IMR-90 (cell line): ENCODE measurements around the gene NKD1.

Source experiments
- CEBPB ChIP-seq: IDR thresholded peaks from 2 replicates; pipeline ENCODE4 v1.6.1; 2012; ENCODE audit warnings: low read depth, low read length, improper control_type of control experiment
- CHD1 ChIP-seq: IDR thresholded peaks from 2 replicates; pipeline ENCODE4 v1.6.1; 2012; ENCODE audit warnings: low read depth, low read length, improper control_type of control experiment
- FOS ChIP-seq: fragments of 150-350 bp; IDR thresholded peaks from 2 replicates; pipeline ENCODE4 v1.6.1; 2016; ENCODE audit warnings: low read depth, low read length
- MAZ ChIP-seq: IDR thresholded peaks from 2 replicates; pipeline ENCODE4 v1.6.1; 2012; ENCODE audit warnings: low read depth, mild to moderate bottlenecking, low read length, improper control_type of control experiment, moderate library complexity, borderline replicate concordance
- MXI1 ChIP-seq: IDR thresholded peaks from 2 replicates; pipeline ENCODE4 v1.6.1; 2012; ENCODE audit warnings: low read depth, mild to moderate bottlenecking, low read length, moderate library complexity, borderline replicate concordance
- NFE2L2 ChIP-seq: fragments of 150-350 bp; IDR thresholded peaks from 2 replicates; pipeline ENCODE4 v1.6.1; 2016; ENCODE audit warnings: low read depth, mild to moderate bottlenecking, low read length
- POLR2A ChIP-seq: IDR thresholded peaks from 2 replicates; pipeline ENCODE4 v1.6.1; 2012; ENCODE audit warnings: mild to moderate bottlenecking, low read depth, low read length
- RAD21 ChIP-seq: IDR thresholded peaks from 2 replicates; pipeline ENCODE4 v1.6.1; 2012; ENCODE audit warnings: low read length, improper control_type of control experiment
- RCOR1 ChIP-seq: IDR thresholded peaks from 2 replicates; pipeline ENCODE4 v1.6.1; 2012; ENCODE audit warnings: mild to moderate bottlenecking, low read length, improper control_type of control experiment; ENCODE audit not compliant: insufficient replicate concordance
- SMC3 ChIP-seq: fragments of 150-350 bp; IDR thresholded peaks from 2 replicates; pipeline ENCODE4 v1.6.1; 2016; ENCODE audit warnings: low read depth, mild to moderate bottlenecking, antibody characterized with exemption, low read length, moderate library complexity
- TF ChIP-seq, protein P1 (sequence below): conservative IDR thresholded peaks from 2 replicates; pipeline ENCODE4 v1.5.1; 2012; ENCODE audit warnings: mild to moderate bottlenecking, low read depth, low read length, improper control_type of control experiment
- TF ChIP-seq, protein P2 (sequence below): fragments of 150-350 bp; IDR thresholded peaks from 2 replicates; pipeline ENCODE4 v1.6.1; 2017; ENCODE audit warnings: mild to moderate bottlenecking, antibody characterized with exemption, low read length, low read depth

- TF ChIP-seq, protein P1, sequence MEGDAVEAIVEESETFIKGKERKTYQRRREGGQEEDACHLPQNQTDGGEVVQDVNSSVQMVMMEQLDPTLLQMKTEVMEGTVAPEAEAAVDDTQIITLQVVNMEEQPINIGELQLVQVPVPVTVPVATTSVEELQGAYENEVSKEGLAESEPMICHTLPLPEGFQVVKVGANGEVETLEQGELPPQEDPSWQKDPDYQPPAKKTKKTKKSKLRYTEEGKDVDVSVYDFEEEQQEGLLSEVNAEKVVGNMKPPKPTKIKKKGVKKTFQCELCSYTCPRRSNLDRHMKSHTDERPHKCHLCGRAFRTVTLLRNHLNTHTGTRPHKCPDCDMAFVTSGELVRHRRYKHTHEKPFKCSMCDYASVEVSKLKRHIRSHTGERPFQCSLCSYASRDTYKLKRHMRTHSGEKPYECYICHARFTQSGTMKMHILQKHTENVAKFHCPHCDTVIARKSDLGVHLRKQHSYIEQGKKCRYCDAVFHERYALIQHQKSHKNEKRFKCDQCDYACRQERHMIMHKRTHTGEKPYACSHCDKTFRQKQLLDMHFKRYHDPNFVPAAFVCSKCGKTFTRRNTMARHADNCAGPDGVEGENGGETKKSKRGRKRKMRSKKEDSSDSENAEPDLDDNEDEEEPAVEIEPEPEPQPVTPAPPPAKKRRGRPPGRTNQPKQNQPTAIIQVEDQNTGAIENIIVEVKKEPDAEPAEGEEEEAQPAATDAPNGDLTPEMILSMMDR = no peak
- TF ChIP-seq POLR2A (no peak), CHD1 (no peak), SMC3 (no peak), MAZ (no peak), RAD21 (no peak), NFE2L2 (no peak), MXI1 (no peak), RCOR1 (no peak), FOS (no peak), CEBPB (no peak)
- TF ChIP-seq, protein P2, sequence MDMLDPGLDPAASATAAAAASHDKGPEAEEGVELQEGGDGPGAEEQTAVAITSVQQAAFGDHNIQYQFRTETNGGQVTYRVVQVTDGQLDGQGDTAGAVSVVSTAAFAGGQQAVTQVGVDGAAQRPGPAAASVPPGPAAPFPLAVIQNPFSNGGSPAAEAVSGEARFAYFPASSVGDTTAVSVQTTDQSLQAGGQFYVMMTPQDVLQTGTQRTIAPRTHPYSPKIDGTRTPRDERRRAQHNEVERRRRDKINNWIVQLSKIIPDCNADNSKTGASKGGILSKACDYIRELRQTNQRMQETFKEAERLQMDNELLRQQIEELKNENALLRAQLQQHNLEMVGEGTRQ = no peak
Measured at GRCh38 chr16:50685462-50686063, 137.4 kb downstream of the NKD1 start.
